ENCODE measurements around the gene S100A16.
"Not testable (repeated sequence)": the region's sequence is repeated elsewhere in the genome, so short reads cannot be mapped to it uniquely, and the experiment has no call there.

Gene S100A16

DNA sequence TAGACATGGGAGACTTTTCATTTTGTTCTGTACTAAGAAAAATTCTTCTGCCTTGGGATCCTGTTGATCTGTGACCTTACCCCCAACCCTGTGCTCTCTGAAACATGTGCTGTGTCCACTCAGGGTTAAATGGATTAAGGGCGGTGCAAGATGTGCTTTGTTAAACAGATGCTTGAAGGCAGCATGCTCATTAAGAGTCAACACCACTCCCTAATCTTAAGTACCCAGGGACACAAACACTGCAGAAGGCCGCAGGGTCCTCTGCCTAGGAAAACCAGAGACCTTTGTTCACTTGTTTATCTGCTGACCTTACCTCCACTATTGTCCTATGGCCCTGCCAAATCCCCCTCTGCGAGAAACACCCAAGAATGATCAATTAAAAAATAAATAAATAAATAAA is 29.4 kb downstream of the S100A16 start:
- DNase-seq = not testable (repeated sequence)

DNA sequence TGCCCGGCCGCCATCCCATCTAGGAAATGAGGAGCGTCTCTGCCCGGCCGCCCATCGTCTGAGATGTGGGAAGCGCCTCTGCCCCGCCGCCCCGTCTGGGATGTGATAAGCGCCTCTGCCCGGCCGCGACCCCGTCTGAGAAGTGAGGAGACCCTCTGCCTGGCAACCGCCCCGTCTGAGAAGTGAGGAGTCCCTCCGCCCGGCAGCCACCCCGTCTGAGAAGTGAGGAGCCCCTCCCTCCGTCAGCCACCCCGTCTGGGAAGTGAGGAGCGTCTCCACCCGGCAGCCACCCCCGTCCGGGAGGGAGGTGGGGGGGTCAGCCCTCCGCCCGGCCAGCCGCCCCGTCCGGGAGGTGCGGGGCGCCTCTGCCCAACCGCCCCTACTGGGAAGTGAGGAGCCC is 30.1 kb downstream of the S100A16 start:
- DNase-seq = not testable (repeated sequence)

DNA sequence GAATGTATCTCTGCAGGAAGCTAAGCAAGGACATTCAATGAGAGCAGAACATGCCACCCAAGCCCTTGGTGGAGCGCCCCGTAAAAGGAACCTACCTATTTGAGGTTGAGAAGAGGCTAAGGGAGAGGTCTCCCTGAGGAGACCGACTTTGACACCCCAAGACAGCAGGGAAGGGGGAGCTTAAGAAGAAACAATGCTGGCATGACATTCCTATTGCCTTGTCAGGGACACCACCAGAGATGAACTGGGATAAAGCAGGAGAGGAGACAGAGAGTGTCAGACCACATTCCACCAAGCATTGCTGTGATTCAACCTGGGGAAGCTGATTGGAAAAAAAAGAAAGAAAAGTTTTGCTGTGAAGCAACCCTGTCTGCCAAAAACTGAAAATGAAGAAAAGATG is 34.0 kb downstream of the S100A16 start:
- DNase-seq = no peak

DNA sequence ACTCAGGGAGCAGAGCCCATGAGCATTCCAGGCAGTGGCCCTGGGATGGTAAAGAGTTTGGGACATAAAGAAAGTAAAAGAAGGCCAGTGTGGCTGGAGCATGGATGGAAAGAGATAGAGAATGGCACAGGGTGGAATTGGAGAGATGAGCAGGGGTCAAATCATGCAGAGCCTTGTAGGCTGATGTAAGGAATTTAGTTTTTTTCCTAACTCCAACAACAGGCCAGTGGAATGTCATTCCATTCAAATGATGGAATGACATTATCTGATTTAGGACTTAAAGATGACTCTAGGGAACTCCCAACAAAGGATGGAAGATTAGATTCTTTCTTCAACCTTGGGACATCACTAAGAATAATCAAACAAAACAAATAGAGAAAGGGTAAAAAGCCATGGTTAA is 34.4 kb downstream of the S100A16 start:
- no peak for DNase-seq

GRCh38 chr1:153577624-153578051 is 35.3 kb downstream of the S100A16 start:
- no peak for DNase-seq

DNA sequence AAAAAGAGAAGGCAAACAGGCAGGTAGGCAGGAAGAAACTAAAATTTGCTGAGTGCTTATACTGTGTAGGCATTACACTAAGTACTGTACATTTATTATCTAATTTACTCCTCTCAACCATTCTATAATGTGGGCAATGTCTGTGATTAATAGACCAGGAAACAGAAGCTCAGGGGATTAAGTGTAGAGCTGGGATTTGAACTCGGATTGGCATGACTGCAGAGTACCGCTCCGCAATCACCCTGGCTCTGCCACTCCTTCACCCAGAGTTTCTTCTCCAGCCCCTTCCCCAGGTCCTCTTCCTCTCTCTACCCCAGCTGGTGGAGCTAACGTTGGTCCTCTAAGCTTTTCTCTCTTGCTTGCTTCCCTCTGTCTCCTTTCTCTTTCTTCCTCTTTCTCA is 35.8 kb downstream of the S100A16 start:
- DNase-seq = no peak

- DNase-seq = not testable (repeated sequence)
Observed at GRCh38 chr1:153575497-153575896, 37.4 kb downstream of the S100A16 start.

GRCh38 chr1:153575081-153575491 is 37.9 kb downstream of the S100A16 start:
- not testable (repeated sequence) for DNase-seq

- no peak for DNase-seq
Observed at GRCh38 chr1:153573351-153573750, 39.6 kb downstream of the S100A16 start.

- DNase-seq = peak; percentile 52
Observed at GRCh38 chr1:153572569-153573015, 40.3 kb downstream of the S100A16 start.

GRCh38 chr1:153571706-153572105 is 41.2 kb downstream of the S100A16 start:
- no peak for DNase-seq

DNA sequence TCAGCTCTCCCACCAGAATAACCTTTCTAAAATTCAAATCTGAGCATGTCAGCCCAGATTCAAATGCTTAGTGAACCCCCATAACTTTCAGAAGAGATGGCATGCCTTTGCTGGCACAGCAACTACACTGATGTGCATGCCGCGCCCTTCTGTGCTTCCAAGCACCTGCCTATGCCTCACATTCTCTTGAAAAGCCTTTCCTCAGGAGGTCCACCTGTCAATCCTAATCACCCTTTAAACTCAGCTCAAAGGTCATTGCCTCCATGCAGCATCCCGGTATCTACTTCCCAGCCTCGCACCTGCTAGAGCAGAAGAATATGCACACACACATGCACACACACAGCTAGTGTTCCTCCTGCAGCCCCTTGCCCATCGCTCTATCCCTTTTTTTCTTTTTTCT is 42.1 kb downstream of the S100A16 start:
- DNase-seq = no peak

DNA sequence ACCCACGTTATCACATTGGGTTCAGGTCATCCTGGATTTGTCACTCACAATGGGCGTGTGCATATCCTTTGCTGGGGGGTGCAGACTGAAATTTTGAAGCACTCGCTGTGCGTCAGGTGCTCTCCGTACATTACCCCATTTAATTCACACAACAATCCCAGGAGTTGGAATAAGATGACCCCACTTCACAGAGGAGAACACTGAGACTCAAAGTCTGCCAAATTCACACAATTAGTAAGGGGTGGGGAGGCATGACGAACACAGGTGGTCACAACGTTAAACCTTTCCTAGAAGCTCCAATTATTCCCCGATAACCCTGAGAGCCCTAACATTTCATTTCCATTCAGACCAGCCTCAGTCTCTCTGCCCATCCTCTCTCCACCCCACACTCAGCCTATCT is 43.5 kb downstream of the S100A16 start:
- no peak for DNase-seq

GRCh38 chr1:153568367-153569099 is 44.4 kb downstream of the S100A16 start:
- DNase-seq = peak; percentile 47

DNA sequence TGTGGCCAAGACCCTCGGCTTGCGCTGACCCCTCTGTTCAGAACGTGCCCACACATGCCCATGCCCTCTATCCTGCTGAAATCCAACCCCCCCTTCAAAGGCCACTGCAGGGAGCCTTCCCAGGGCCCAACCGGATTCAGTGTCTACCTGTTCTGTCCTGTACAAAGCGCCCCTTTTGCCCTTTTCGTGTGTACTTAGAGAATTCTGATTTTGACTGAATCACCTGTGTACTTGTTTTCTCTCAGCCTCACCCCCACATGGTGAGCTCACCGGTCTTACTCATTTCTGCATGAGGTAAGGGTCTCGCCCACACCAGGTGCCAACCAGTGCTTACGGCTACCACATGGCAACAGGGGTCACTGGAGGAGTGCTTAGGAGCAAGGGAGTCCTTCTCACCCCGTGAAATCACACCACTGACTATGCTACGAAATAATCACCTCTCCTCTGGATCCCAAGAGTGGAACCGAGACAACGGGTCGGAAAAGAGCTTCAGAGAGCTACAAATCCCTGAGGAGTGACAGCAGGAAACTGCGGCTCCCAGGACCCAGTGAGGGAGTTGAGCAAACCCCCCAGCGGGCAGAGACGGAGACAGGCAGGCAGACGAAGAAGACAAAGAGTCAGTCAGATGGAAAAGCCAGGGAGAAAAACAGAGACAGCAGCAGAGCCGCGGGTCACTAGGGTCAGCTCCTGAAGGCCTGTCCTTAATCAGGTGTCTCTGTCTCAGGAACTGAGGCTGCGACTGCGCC is 45.1 kb downstream of the S100A16 start:
- DNase-seq = no peak

DNA sequence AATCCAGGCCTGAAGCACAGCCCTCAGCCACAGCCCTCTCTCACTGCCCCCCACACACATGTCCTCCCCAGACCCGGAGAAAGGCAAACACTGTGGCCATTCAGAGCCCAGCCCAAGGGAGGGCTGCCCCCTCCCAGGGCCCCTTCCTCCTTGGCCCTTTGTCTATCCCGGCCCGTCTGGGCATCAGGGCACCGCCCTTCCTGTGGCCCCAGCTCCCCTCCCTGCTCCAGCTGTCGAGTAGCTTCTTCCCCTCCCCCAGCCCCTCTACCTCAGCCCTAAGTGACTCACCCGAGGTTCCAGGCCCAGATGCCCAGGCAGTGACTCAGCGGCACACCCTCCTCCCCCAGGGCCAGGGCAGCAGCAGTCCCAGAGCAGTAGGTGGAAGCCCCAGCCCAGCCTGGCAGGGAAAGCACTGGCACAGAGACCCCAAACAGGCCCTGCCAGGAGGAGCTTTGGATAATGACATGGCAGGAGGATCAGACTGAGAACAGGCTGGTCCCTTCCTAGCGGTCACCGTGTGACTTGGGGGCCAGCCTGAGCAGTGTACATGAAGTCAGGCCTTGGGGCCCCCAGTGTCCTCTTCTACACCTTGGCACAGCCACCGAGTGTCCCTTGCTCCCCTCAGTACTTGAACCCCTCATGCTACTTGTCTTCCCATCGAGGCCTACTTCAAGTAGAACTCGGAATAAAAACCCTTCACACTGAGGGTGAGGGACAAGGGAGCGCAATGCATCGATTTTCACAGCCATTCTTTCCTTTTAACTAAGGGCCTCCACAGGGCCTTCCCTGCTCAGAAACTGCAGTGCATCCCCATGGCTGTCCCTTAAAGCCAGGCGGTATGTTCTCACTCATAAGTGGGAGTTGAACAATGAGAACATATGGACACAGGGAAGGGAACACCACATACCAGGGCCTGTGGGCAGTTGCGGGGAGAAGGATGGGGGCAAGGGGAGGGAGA is 46.2 kb downstream of the S100A16 start:
- DNase-seq = no peak

DNA sequence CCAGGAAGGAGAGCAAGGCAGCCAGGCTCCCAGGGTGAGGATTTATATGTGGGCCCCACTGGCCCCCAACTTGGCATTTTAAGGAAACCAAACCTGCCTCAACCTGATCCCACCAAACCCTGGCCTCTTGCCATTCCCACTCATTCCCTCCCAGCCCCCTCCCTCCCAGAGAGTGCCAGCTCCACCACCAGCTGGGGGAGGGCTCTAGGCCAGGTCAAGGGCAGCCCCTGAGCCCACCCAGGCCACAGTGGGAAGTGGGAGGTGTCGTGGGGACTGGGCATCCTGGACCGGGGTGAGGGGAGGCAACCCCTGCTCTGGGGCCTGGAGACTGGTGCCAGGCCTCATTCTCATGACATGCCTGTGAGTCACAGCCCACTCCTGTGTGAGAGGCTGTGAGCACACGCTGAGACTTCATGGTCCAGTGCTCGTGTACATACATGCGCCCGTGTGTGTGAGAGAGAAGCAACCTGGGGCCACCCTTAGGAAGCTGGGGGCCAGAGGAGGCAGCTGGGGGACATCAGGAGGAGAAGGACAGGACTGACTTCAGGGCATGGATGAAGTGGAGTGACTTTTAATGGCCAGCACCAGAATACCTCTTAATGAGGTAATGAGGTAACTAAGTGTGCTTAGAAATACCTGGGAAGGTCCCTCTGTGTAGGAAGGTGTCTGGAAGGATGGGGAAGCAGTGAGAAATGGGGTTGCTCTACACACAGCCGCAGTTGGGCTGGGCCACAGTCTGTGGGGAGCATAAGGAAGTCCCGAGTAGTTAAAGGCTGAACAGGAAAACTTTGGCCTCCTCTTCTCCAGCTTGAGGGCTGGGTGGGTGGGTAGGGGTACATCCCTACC is 47.2 kb downstream of the S100A16 start, which contains the start of gene S100A2:
Gene S100A2 (minus strand): TSS at position 316 of the 846 bp plus-strand sequence. CDS start 1,967 bp downstream, outside the sequence.
- DNase-seq = no peak

- no peak for DNase-seq
Observed at GRCh38 chr1:153563991-153564390, 48.9 kb downstream of the S100A16 start.

GRCh38 chr1:153563483-153563901 is 49.4 kb downstream of the S100A16 start:
- DNase-seq = no peak

DNA sequence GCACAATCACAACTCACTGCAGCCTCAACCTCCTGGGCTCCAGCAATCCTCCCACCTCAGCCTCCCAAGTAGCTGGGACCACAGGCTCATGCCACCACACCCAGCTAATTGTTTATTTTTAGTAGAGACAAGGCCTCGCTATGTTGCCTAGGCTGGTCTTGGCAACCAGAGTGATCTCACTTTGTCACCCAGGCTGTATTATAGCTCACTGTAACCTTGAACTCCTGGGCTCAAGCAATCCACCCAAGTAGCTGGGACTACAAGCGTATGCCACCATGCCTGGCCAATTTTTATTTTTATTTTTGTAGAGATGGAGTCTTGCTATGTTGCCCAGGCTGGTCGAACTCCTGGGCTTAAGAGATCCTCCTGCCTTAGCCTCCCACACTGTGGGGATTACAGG is 50.9 kb downstream of the S100A16 start:
- not testable (repeated sequence) for DNase-seq

- DNase-seq = no peak
Observed at GRCh38 chr1:153561466-153561985, 51.4 kb downstream of the S100A16 start.
